ENCODE measurements around the gene CNDP2.
"Not testable (repeated sequence)": the region's sequence is repeated elsewhere in the genome, so short reads cannot be mapped to it uniquely, and the experiment has no call there.

CNDP2 gene

DNA sequence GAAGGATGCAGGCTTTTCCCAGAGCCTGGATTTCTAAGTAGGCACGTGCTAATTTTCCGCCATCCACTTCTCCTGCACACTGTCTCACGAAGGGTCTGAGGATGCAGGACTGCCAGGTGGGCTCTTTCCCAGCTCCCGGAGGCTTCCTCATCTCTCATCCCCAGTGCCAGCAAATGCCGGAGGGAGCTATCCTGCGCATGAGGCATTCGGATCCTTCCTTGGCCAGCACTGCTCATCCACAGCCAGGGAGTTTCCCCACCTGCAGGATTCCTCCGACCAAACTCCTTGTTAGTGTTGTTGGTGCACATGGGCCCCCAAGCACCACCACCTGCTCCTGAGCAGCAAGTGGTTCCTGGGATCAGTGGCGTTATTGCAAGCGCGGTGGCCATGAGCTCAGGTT, 43.1 kb downstream of the CNDP2 start:
- no peak for DNase-seq (ENCODE audit: low spot score)

GRCh38 chr18:74540652-74541421, 44.7 kb downstream of the CNDP2 start:
- no peak for DNase-seq (ENCODE audit: low spot score)

- no peak for DNase-seq (ENCODE audit: low spot score)
Measured at GRCh38 chr18:74541703-74542555, 45.8 kb downstream of the CNDP2 start.

DNA sequence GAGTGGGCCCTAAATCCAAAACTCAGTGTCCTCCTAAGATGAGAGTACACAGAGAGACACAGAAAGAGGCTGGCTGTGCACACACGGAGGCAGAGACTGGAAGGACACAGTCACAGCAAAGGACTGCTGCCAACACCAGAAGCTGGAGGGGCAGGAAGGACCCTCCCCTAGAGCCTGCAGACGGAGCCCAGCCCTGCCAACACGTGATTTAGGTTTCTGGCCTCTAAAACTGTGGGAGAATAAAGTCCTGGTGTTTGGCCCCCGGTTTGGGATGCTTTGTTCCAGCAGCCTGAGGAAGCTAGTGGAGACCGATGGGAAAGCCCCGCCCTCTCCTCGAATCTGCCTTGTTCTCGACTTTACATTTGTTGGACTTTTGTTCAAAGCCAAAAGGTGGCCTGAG, 48.7 kb downstream of the CNDP2 start:
- no peak for DNase-seq (ENCODE audit: low spot score)

DNA sequence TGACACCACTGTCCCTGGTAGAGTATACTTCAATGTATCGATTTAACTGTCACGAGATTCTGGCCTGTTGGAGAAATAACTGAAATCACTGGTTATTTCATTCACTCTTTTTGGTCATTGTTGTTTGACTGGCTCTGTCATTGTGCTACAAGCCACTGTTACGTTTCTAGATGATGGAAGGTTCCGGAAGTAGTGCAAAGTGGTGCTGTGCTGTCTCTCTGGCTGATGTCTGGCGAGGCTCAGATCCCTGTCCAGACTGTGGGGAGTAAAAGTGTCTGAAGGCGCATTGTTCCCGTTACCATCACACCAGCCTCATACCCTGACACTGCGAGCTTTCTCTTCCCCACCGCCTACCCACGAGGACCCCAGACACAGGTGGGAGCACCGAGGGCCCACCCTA, 49.8 kb downstream of the CNDP2 start:
- no peak for DNase-seq (ENCODE audit: low spot score)

DNA sequence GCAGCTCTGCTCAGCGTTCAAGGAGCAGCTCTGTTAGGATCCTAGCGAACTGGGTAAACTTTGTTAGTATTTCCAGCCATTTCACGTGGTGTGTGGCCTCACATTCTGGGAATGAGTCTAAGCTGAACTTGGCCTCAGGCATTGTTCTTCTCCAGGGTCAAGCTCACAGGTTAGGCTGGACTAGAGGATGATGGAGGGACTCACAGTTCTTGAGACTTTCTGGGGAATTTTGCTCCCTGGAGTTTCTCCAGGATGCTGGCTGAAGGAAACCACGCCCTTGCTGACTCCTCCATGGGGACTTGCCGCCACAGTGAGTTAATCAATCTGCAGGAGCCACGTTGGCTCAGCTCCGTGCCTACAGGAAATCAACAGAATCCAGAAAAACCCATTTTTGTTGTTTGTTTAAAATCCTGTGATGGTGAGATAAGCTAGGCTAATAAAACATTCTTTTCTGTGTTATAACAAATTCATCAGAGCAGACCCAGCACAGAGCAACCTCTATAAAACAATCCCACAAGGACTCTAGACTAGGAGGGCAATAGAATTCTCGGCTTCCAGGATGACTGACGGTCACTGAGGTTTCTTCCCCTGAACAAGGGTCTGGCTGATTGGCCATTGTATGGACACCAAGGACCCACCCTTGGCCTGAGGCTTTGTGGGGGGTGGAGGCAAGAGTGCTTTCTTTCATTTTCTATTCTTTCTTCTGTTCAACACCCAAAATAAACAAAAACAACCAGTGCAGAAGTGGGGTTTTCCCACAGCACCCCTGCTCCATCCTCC, 50.8 kb downstream of the CNDP2 start:
- no peak for DNase-seq (ENCODE audit: low spot score)

- no peak for DNase-seq (ENCODE audit: low spot score)
Measured at GRCh38 chr18:74547860-74548259, 51.7 kb downstream of the CNDP2 start.

GRCh38 chr18:74549591-74550104, 53.5 kb downstream of the CNDP2 start:
- DNase-seq (ENCODE audit: low spot score) = no peak

- no peak for DNase-seq (ENCODE audit: low spot score)
Measured at GRCh38 chr18:74550886-74551285, 54.7 kb downstream of the CNDP2 start.

DNA sequence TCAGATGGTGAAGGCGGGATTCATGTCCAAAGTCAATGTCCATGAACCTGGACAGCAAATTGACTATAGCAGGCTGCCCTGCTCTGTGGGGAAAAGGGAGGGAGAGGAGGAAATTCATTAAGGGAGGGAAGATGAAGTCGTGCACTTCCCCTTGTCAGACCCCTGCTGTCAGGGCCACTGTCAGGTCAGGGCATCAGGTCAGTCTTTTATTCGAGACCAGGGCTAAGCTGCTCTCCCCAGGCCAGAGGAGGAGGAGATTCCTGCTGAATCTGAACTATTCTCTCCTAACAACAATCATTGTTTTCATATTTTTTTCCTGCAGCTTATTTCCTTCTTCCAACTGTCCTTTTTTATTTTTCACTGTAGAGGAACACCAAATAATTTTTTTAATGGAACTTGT, 55.3 kb downstream of the CNDP2 start:
- DNase-seq (ENCODE audit: low spot score) = no peak

DNA sequence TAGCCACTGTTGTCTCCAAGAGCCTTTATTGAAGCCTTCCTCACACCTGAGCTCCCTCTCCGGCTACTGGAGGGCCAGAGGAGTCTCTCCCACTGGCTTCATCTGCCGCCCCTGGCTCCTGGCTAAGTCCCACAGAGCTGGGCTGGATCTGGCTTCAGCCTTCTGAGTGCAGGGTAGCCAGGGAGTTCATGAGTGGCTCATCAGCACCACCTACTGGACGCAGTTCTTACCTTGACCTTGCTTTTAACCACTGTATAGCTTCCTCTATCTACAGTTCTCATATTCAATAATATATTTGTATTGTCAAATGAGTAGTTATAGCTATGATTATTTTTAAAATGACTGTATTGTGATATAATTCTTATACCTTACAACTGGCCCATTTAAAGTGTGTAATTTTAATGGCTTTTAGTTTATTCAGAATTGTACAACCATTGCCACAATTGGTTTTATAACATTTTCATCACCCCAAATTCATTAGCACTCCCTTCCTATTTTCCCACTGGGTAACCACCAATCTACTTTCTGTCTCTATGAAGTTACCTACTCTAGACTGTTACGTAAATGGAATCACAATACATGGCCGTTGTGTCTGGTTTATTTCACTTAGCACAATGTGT, 55.9 kb downstream of the CNDP2 start:
- peak; percentile 77 for DNase-seq (ENCODE audit: low spot score)

DNA sequence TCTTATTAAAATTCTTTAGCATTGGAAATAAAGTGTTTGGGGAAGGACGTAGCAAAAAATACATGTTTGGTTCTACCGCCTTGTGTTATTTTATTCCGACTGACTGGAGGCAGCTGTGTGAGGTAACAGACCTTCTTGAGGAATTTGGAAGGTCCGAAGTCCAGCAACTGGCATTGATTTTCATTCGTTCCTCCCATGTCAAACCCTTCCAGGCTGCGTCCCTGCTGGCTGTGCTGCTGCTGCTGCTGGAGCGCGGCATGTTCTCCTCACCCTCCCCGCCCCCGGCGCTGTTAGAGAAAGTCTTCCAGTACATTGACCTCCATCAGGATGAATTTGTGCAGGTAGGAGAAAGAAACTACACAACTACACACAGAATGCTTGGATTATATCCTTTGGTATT, 60.0 kb downstream of the CNDP2 start:
- DNase-seq (ENCODE audit: low spot score) = no peak

- no peak for DNase-seq (ENCODE audit: low spot score)
Measured at GRCh38 chr18:74558096-74558495, 61.9 kb downstream of the CNDP2 start.

GRCh38 chr18:74562131-74562730, 66.1 kb downstream of the CNDP2 start:
- DNase-seq (ENCODE audit: low spot score) = no peak

- no peak for DNase-seq (ENCODE audit: low spot score)
Measured at GRCh38 chr18:74562775-74563174, 66.6 kb downstream of the CNDP2 start.

GRCh38 chr18:74563999-74564398, 67.8 kb downstream of the CNDP2 start:
- no peak for DNase-seq (ENCODE audit: low spot score)

DNA sequence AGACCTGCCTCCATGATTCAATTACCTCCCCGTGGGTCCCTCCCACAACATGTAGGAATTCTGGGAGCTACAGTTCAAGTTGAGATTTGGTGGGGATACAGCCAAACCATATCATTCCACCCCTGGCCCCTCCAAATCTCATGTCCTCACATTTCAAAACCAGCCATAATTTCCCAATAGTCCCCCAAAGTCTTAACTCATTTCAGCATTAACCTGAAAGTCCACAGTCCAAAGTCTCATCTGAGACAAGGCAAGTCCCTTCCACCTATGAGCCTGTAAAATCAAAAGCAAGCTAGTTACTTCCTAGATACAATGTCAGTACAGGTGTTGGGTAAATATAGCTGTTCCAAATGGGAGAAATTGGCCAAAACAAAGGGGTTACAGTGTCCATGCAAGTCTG, 69.0 kb downstream of the CNDP2 start:
- DNase-seq (ENCODE audit: low spot score) = not testable (repeated sequence)

GRCh38 chr18:74565993-74566392, 69.8 kb downstream of the CNDP2 start:
- DNase-seq (ENCODE audit: low spot score) = not testable (repeated sequence)

- peak; percentile 7 for DNase-seq (ENCODE audit: low spot score)
Measured at GRCh38 chr18:74567822-74568221, 71.7 kb downstream of the CNDP2 start.

DNA sequence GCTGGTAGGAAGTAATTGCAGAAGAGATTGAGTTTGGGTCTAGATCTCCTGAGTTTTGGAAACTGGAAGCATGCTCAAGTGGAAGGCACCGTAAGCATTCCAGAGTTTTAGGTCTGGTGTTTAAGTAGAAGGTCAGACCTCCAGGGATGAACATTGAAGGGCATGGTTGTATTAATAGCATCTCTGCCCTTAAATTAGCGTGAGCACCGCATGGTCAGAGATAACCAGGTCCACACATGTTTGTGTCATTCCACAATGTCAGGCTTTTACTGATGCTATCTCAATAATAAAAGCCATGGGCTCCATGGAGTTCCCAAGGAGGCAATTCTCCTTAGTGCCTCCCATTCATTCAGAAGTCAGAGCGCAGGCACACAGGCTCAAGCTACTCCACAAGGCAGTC, 73.2 kb downstream of the CNDP2 start:
- no peak for DNase-seq (ENCODE audit: low spot score)

GRCh38 chr18:74570266-74570665, 74.1 kb downstream of the CNDP2 start:
- no peak for DNase-seq (ENCODE audit: low spot score)

All from germinal center (tissue), 1 donor.